Esophagus (tissue), 2 donors: Measurements from ENCODE around the gene TOX3. TPM values are rescaled to one million over a fixed set of nuclear protein-coding genes. Genes with fewer than 3 reads are reported as not detected.

Source experiments
- H3K27ac ChIP-seq, 2 donors: one replicate each; pipeline ENCODE4 v1.5.1; 2013; ENCODE audit warnings: low read depth in 2 of 2, mild to moderate bottlenecking in 2 of 2, inconsistent platforms in 1 of 2, low read length in 1 of 2, moderate library complexity in 1 of 2
- H3K27me3 ChIP-seq, 2 donors: one replicate each; pipeline ENCODE4 v1.6.1; 2013; ENCODE audit warnings: low read length in 2 of 2, control low read depth in 1 of 2, mild to moderate bottlenecking in 1 of 2; ENCODE audit not compliant: insufficient read depth in 2 of 2, control insufficient read depth in 1 of 2
- H3K36me3 ChIP-seq, 2 donors: one replicate each; pipeline ENCODE4 v1.6.1; 2013; ENCODE audit warnings: low read length in 1 of 2; ENCODE audit not compliant: control insufficient read depth in 2 of 2, insufficient read depth in 2 of 2
- H3K4me1 ChIP-seq, 2 donors: one replicate each; pipeline ENCODE4 v1.6.1; 2013; ENCODE audit warnings: low read length in 1 of 2; ENCODE audit not compliant: control insufficient read depth in 2 of 2, insufficient read depth in 2 of 2
- H3K4me3 ChIP-seq, 2 donors: one replicate each; pipeline ENCODE4 v1.5.1; 2013; ENCODE audit warnings: low read length in 2 of 2, mild to moderate bottlenecking in 2 of 2, low read depth in 1 of 2, moderate library complexity in 1 of 2
- H3K9me3 ChIP-seq, 2 donors: one replicate each; pipeline ENCODE4 v1.6.1; 2013; ENCODE audit warnings: mild to moderate bottlenecking in 2 of 2, low read depth in 1 of 2, low read length in 1 of 2, moderate library complexity in 1 of 2; ENCODE audit not compliant: control insufficient read depth in 2 of 2, insufficient read depth in 1 of 2
- WGBS, 2 donors: extraction: QIAGEN DNeasy Blood & Tissue Kit; methylation state at CpG; one replicate each; pipeline ENCODE4 v1.1.7; 2013; 5-methylcytosine and 5-hydroxymethylcytosine counted together
- polyA plus RNA-seq, 2 donors: library from polyadenylated mRNA; stranded (reverse); fragments of 200-250 nt; gene quantifications; one replicate each; pipeline ENCODE4 v1.2.3, GENCODE V29; 2013
- donor health status: healthy with polysubstance abuse.
- donor health status: Bipolar disorder and iron deficiency.

TOX3 gene
- polyA plus RNA-seq, 2 donors: 0.04 to 0.07 TPM

DNA sequence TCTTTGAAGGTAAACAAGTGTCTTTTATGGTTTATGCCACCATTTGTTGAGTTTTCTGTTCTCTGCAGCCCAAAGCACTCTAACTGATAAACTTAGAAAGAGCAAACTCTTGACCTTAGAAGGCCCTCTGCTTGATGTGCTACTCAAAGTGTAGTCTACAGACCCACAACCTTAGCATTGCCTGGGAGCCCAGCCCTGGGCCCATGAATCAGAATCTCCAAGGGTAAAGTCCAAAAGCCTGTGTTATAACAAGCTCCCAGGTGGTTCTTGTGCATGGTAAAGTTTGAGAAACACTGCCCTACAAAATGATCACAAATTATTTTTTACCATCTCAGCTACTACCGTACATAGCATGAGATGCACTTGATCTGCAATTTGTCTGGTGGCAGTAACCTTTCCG lies 6.0 kb downstream of the TOX3 start:
- Histone ChIP-seq H3K36me3 (no peaks in the 10 kb centered on the region), H3K4me3 (no peak overlapping the region), H3K4me1 (peaks cover under 1 to 3% of the 10 kb centered on the region in 2 donors), H3K27ac (no peak overlapping the region), H3K9me3 (no peaks in the 10 kb centered on the region), H3K27me3 (peaks cover under 1 to 2% of the 10 kb centered on the region in 2 donors)
- 87 to 95% methylated on average over 2 of the region's 2 CpGs for WGBS, 2 donors

DNA sequence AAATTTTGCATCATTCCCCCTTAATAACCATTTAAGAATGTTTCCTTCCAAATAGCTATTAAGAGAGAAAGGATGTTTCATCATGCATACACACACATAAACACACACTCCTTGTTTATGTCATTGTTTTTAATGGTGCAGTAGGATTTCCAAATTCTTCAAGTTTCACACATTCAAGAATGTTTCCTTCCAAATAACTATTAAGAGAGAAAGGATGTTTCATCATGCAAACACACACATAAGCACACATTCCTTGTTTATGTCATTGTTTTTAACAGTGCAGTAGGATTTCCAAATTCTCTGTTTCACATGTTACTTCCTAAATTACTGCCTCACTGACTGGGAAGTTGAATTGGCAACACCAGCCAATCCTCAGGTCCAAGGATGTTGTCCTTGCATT lies 7.8 kb downstream of the TOX3 start:
- Histone ChIP-seq H3K9me3 (no peaks in the 10 kb centered on the region), H3K27me3 (no peaks in the 10 kb centered on the region), H3K4me1 (no peaks in the 10 kb centered on the region), H3K36me3 (no peaks in the 10 kb centered on the region), H3K27ac (no peak overlapping the region), H3K4me3 (no peak overlapping the region)

DNA sequence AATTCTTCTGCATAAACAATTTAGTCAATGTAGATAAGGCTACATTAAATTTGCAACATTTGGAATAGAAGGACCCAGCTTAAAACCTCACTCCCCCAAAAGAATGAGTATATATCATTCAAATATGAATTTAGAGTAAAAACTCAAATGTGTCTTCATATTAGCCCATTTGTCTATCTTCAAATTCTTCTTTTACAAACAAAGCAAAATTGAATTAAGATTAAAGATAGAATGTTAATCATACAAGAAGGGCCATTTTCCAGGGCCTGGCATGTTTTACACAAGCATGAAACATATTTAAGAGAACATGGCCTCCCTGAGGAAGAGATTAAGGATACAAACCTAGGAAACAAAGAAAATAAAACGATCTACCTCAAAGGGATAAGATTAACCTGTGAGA lies 8.4 kb downstream of the TOX3 start:
- WGBS, 2 donors: 40 to 42% methylated on average over 1 of the region's 1 CpG
- H3K36me3 ChIP-seq: no peaks in the 10 kb centered on the region
- no peak overlapping the region for H3K27ac ChIP-seq
- H3K4me3 ChIP-seq: no peak overlapping the region
- H3K4me1 ChIP-seq: no peaks in the 10 kb centered on the region
- no peaks in the 10 kb centered on the region for H3K9me3 ChIP-seq
- no peaks in the 10 kb centered on the region for H3K27me3 ChIP-seq

DNA sequence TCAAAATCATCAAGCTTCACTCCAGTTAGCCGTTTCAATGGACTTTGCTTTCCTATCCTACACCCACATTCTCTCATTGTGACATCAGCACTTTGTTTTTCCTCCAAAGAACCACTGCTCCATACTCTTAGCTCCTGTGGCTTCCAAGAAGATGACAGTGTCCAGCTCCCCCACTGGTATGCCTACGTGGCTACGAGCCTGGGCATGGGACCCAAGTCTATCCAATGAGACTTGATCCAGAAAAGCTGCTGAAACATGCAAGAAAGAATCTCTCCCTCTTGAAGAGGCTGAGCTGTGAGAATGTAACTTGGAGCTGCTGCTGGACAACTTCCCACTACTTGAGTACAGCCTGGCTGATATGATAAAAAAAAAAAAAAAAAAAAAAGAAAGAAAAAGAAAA lies 9.4 kb downstream of the TOX3 start:
- Histone ChIP-seq H3K27me3 (no peaks in the 10 kb centered on the region), H3K9me3 (no peaks in the 10 kb centered on the region), H3K36me3 (no peaks in the 10 kb centered on the region), H3K27ac (no peak overlapping the region), H3K4me1 (no peaks in the 10 kb centered on the region), H3K4me3 (no peak overlapping the region)
- WGBS, 2 donors: 35 to 51% methylated on average over 3 of the region's 3 CpGs

DNA sequence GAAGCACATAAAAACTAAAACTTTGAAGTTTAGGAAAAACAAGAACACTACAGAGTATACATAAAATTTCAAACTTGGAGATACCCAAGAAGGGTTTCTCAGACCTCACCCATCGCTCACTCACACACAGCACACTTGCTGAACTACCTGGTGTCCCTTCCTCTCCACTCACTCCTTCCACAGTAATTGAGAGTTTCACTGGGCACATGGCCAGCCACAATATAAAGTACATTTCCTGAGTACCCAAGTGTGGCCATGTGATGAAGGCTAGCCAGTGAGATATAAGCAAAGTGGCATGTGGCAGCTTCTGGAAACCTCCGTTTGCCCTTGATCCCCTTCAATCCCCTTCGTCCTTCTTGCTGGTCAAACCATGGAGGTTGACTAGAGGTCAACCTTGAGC lies 11.9 kb downstream of the TOX3 start:
- WGBS, 2 donors: 86 to 90% methylated on average over 3 of the region's 3 CpGs
- Histone ChIP-seq H3K27ac (no peak overlapping the region), H3K4me3 (no peak overlapping the region), H3K27me3 (no peaks in the 10 kb centered on the region), H3K9me3 (no peaks in the 10 kb centered on the region), H3K4me1 (no peaks in the 10 kb centered on the region), H3K36me3 (no peaks in the 10 kb centered on the region)

DNA sequence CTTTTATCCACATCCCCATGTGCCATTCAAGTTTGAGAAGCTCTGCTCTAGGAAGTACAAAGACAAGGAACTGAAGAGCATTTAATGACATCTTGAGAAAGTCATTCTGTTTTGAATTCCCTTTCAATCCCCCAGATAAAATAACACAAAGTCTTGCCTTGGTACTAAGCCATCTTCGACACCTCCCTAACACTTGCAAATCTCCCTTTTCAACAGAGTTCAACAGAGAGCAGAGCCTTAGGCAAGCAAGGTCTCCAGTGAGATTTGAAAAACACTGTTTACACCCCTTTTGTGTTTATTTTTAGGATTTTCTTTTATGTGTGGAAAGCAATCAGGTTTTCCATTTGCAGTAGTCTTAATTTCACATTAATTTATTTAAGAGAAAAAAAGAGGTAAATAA lies 13.6 kb downstream of the TOX3 start:
- Histone ChIP-seq H3K27ac (no peak overlapping the region), H3K4me3 (no peak overlapping the region), H3K27me3 (no peaks in the 10 kb centered on the region), H3K4me1 (no peaks in the 10 kb centered on the region), H3K36me3 (no peaks in the 10 kb centered on the region), H3K9me3 (no peaks in the 10 kb centered on the region)
- WGBS, 2 donors: 41 to 55% methylated on average over 1 of the region's 1 CpG

DNA sequence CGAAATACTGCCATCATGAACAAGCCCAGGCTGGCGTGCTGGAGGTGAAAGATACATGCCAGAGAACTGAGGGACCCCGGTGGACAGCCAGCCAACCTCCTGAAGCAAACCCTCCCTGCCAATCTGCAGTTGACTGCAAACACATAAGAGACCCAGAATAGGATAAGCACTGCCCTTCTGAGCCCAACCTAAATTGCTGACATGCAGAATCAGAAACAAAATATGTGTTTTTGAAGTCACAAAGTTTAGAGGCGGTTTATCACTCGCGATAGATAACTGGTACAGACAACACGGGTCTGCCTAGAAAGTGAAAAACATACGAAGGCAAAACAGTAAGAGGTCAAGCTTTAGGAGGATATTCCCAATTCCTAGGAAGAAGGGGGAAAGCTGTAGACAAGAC lies 14.6 kb downstream of the TOX3 start:
- H3K27me3 ChIP-seq: no peaks in the 10 kb centered on the region
- H3K36me3 ChIP-seq: no peaks in the 10 kb centered on the region
- 83 to 89% methylated on average over 8 of the region's 8 CpGs for WGBS, 2 donors
- H3K27ac ChIP-seq: no peak overlapping the region
- H3K9me3 ChIP-seq: no peaks in the 10 kb centered on the region
- H3K4me3 ChIP-seq: no peak overlapping the region
- H3K4me1 ChIP-seq: no peaks in the 10 kb centered on the region

DNA sequence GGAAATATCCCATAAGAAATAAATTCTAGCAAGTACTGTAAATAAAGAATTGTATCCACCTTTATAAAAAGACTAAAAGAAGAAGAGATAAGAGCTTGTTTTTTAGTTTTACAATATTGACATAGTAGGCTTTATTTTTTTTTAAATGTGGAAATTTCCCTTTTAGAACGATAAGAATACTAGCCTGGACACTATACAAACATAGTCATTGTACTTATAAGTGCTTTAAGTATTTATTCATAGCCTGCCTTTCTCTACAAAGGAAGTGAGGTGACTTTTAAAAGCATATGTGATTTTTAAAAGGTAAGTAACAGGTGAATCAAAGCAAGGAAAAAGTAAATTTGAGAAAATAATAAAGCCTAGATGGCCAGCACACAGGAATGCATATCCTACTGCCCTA lies 17.7 kb downstream of the TOX3 start:
- no peaks in the 10 kb centered on the region for H3K27me3 ChIP-seq
- H3K9me3 ChIP-seq: no peaks in the 10 kb centered on the region
- H3K36me3 ChIP-seq: no peaks in the 10 kb centered on the region
- no peak overlapping the region for H3K27ac ChIP-seq
- WGBS, 2 donors: 54 to 64% methylated on average over 1 of the region's 1 CpG
- no peaks in the 10 kb centered on the region for H3K4me1 ChIP-seq
- H3K4me3 ChIP-seq: no peak overlapping the region

DNA sequence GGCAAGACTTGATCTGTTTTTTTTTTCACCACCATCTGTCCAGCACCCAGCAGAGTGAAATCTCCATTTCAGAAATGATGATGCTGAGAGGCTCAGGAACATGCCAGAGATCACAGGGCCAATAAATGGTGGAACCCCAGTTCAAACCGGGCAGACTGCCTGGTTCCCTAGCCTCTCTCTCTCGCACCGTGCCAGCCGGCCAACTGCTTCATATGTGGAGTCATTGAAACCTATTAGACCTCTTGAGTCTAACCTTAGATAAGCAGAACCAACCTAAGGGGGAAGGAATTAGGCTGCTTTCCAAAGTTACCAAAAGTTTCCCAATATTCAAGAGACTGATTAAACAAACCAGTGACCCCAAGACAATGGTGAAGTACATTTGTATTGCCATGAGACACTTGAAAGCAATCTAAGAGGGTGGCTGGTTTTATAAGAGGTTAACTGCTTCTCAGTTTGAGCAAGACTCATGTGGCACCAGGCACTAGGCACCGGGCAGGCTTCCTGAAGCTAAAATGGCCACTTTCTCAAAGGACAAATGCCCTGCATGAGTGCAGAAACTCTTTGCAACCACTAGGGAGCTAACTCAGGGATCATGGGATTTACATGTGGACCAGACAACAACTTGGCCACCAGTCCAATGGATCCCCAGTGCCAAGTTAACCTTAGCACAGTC lies 18.4 kb downstream of the TOX3 start:
- Histone ChIP-seq H3K4me1 (no peaks in the 10 kb centered on the region), H3K9me3 (no peaks in the 10 kb centered on the region), H3K27me3 (no peaks in the 10 kb centered on the region), H3K36me3 (no peaks in the 10 kb centered on the region), H3K27ac (no peak overlapping the region), H3K4me3 (no peak overlapping the region)
- WGBS, 2 donors: 90 to 91% methylated on average over 5 of the region's 5 CpGs

DNA sequence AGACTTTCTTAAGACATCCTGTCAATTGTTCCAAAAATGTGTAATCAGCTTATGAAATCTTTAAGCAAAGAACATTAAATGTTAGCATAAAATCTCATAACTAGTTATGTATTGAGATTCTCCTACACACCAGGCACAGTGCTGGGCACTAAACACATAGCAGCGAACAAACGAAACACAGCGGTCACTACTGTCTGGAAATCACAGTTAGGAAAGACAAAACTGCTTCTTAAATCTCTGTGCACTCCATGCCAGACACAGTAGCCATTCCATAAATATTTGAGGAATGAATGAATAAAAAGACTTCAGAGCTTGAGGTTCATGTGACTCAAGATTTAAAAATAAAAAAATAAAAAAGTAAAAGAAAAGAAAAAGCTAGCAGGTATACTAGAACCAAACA lies 20.1 kb downstream of the TOX3 start:
- no peaks in the 10 kb centered on the region for H3K27me3 ChIP-seq
- H3K4me1 ChIP-seq: no peaks in the 10 kb centered on the region
- no peak overlapping the region for H3K27ac ChIP-seq
- no peaks in the 10 kb centered on the region for H3K36me3 ChIP-seq
- H3K4me3 ChIP-seq: no peak overlapping the region
- WGBS, 2 donors: 88 to 94% methylated on average over 3 of the region's 3 CpGs
- H3K9me3 ChIP-seq: no peaks in the 10 kb centered on the region
